ENCODE results near the gene SLC22A23.

The SLC22A23 gene

DNA sequence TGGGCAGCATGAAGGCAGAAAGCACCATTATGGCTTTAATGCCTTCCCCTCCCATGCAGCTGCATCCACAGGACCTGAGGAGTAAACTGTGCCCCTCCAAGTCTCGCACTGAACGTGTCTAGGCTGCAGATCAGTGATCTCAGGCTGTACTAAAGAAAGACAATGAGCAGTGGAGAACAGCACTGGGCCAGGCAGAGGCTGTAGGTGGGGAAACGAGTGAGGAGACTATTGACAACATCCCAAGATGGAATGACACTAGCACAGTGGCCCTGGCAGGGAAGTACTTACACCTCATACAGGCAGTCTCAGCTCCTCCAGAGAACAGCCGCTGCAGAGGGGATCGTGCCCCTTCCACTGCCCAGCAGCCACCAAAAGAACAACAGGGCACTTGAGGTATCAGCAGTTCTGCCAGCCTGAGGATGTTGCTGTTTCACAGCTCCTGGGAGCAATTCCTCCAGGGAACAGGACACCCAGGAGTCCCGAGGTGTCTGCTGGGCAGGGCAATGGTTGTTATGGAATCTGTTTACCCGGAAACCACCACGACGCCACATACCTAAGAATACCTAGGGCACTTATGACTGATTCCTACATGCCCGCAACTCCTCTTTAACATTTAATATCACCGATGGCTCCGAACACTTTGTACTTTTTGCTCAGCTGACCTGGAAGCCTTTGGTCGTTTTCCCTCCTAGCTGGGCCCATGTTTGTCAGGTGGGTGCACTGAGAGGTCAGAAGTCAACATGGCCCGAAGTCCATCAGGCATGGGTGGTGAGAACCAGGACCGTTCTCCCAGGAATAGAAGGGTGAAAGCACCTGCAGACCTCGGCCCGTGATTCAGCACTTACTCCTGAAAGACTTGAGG, 79.1 kb downstream of the SLC22A23 start:
- Histone ChIP-seq H3K27ac (ENCODE audit: low read depth, low read length) (no peak overlapping the region), H3K9ac (ENCODE audit: low read length) (no peak overlapping the region), H3K36me3 (ENCODE audit: control insufficient read depth, insufficient read depth, low read length) (no peaks in the 10 kb centered on the region), H3K27me3 (ENCODE audit: control insufficient read depth, insufficient read depth, low read length) (no peaks in the 10 kb centered on the region), H3K4me1 (ENCODE audit: control insufficient read depth, insufficient read depth, low read length) (no peaks in the 10 kb centered on the region), H3K4me3 (ENCODE audit: low read length) (no peak overlapping the region)

GRCh38 chr6:3376893-3377535, 79.8 kb downstream of the SLC22A23 start:
- Histone ChIP-seq H3K36me3 (ENCODE audit: control insufficient read depth, insufficient read depth, low read length) (no peaks in the 10 kb centered on the region), H3K4me3 (ENCODE audit: low read length) (no peak overlapping the region), H3K27ac (ENCODE audit: low read depth, low read length) (no peak overlapping the region), H3K9ac (ENCODE audit: low read length) (no peak overlapping the region), H3K27me3 (ENCODE audit: control insufficient read depth, insufficient read depth, low read length) (no peaks in the 10 kb centered on the region), H3K4me1 (ENCODE audit: control insufficient read depth, insufficient read depth, low read length) (no peaks in the 10 kb centered on the region)

DNA sequence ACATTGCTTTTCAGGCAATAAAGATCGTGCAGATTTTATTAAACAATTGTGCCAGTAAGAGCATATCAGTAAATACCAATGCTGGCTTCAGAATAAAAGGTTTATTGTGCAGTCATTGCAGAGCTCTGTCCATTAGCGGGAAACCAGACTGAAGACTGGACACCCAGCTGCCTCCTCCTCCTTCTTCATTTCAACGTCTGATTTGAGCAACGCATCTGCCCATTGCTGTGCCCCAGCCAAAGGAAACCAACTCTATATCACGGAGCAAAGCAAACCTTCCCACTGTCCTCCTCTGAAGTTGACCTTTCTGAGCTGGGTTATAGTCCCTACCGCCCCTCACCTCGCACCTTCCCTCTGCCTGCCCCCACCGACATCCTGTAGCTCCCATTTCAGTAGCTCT, 80.8 kb downstream of the SLC22A23 start:
- Histone ChIP-seq H3K27ac (ENCODE audit: low read depth, low read length) (no peak overlapping the region), H3K27me3 (ENCODE audit: control insufficient read depth, insufficient read depth, low read length) (no peaks in the 10 kb centered on the region), H3K9ac (ENCODE audit: low read length) (no peak overlapping the region), H3K4me1 (ENCODE audit: control insufficient read depth, insufficient read depth, low read length) (no peaks in the 10 kb centered on the region), H3K36me3 (ENCODE audit: control insufficient read depth, insufficient read depth, low read length) (no peaks in the 10 kb centered on the region), H3K4me3 (ENCODE audit: low read length) (no peak overlapping the region)

DNA sequence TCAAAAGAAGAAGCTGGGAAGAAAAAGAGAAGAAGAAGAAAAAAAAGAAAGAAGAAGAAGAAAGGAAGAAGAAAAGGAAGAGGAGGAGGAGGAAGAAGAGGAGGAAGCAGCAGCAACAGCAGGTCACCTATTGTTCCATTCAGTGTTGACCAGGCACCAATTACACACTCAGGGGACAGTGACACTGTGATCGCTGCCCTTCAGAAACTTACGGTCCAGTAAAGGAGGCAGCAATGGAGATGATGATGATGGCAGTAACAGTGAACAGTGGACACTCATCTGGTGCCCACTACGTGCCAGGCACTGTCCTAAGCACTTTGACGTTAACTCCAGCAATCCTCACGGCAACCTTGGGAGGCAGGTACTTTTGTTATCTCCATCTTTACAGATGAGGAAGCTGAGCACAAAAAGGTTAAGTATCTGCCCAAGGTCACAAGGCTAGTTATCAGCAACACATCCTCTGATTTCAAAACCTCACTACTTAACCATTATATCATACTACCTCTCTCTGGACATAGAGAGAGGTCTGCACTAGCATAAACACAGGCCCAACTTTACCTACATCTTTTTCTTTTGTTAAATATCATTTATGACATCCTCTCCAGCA, 83.2 kb downstream of the SLC22A23 start:
- Histone ChIP-seq H3K9ac (ENCODE audit: low read length) (no peak overlapping the region), H3K4me3 (ENCODE audit: low read length) (no peak overlapping the region), H3K4me1 (ENCODE audit: control insufficient read depth, insufficient read depth, low read length) (no peaks in the 10 kb centered on the region), H3K27me3 (ENCODE audit: control insufficient read depth, insufficient read depth, low read length) (no peaks in the 10 kb centered on the region), H3K36me3 (ENCODE audit: control insufficient read depth, insufficient read depth, low read length) (no peaks in the 10 kb centered on the region), H3K27ac (ENCODE audit: low read depth, low read length) (no peak overlapping the region)

GRCh38 chr6:3372912-3373554, 83.8 kb downstream of the SLC22A23 start:
- Histone ChIP-seq H3K4me3 (ENCODE audit: low read length) (no peak overlapping the region), H3K27ac (ENCODE audit: low read depth, low read length) (no peak overlapping the region), H3K36me3 (ENCODE audit: control insufficient read depth, insufficient read depth, low read length) (no peaks in the 10 kb centered on the region), H3K4me1 (ENCODE audit: control insufficient read depth, insufficient read depth, low read length) (no peaks in the 10 kb centered on the region), H3K9ac (ENCODE audit: low read length) (no peak overlapping the region), H3K27me3 (ENCODE audit: control insufficient read depth, insufficient read depth, low read length) (no peaks in the 10 kb centered on the region)

GRCh38 chr6:3372184-3372846, 84.5 kb downstream of the SLC22A23 start:
- Histone ChIP-seq H3K4me3 (ENCODE audit: low read length) (no peak overlapping the region), H3K27me3 (ENCODE audit: control insufficient read depth, insufficient read depth, low read length) (no peaks in the 10 kb centered on the region), H3K36me3 (ENCODE audit: control insufficient read depth, insufficient read depth, low read length) (no peaks in the 10 kb centered on the region), H3K4me1 (ENCODE audit: control insufficient read depth, insufficient read depth, low read length) (no peaks in the 10 kb centered on the region), H3K27ac (ENCODE audit: low read depth, low read length) (no peak overlapping the region), H3K9ac (ENCODE audit: low read length) (no peak overlapping the region)

GRCh38 chr6:3371222-3371949, 85.5 kb downstream of the SLC22A23 start:
- no peaks in the 10 kb centered on the region for H3K4me1 ChIP-seq (ENCODE audit: control insufficient read depth, insufficient read depth, low read length)
- no peak overlapping the region for H3K4me3 ChIP-seq (ENCODE audit: low read length)
- no peaks in the 10 kb centered on the region for H3K27me3 ChIP-seq (ENCODE audit: control insufficient read depth, insufficient read depth, low read length)
- H3K27ac ChIP-seq (ENCODE audit: low read depth, low read length), result no peak overlapping the region
- H3K9ac ChIP-seq (ENCODE audit: low read length), result no peak overlapping the region
- no peaks in the 10 kb centered on the region for H3K36me3 ChIP-seq (ENCODE audit: control insufficient read depth, insufficient read depth, low read length)

DNA sequence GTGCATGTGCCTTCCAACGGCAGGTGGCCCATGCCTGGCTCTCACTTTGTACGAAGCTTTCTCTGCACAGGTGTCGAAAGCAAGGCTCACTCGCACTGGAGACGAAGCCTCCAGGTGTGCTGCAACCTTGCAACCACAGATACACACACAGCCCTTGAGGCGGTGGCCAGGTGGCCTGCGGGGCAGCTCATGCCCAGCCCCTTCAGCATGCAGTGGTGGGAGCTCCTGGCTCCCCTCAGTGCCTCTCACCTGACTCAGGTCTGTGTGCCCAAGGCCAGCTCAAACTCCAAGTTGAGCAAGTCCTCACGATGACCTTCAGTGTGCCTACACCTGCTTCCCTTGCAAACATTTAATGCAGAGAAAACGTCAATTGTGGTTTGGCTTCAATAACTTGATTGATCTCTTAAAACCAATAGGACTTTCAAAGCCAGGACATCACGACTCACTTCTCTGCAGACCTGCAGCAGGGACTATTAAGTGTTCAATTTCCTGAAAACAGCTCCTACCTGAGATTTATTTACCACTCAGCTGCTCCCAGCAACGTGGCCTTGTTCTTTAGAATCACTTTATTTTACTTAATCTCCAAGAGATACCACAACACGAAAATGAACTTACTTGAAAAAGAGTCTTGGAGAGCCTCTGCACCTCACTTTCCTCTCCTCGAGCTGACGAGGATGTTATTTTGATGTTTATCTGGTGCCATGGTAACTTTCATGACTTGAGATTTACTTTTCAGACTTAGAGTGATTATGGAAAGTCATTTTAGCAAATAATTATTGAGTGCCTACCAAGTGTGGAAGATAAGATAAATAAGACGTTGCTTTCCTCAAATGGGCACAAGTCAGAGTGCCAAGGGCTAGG, 86.3 kb downstream of the SLC22A23 start:
- no peak overlapping the region for H3K9ac ChIP-seq (ENCODE audit: low read length)
- H3K27me3 ChIP-seq (ENCODE audit: control insufficient read depth, insufficient read depth, low read length), result no peaks in the 10 kb centered on the region
- H3K4me1 ChIP-seq (ENCODE audit: control insufficient read depth, insufficient read depth, low read length), result no peaks in the 10 kb centered on the region
- H3K27ac ChIP-seq (ENCODE audit: low read depth, low read length), result no peak overlapping the region
- H3K4me3 ChIP-seq (ENCODE audit: low read length), result no peak overlapping the region
- H3K36me3 ChIP-seq (ENCODE audit: control insufficient read depth, insufficient read depth, low read length), result no peaks in the 10 kb centered on the region

DNA sequence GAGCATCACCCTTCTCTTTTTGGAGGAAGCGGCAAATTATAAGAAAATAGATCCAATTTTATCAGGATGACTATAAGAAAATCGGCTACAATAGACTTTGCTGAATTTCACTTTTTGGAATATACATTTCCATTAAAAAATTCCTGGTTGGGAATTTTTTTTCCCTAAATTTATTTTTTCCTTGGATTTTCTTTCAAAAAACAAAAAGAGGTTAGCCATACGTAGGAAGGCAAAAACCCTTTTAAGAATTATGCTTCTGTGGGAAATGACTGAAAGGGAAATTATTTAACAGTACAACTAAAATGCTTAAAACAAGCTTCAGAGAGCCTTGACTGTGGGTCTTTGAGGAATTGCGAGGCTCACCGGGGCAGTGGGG, 86.9 kb downstream of the SLC22A23 start:
- Histone ChIP-seq H3K9ac (ENCODE audit: low read length) (no peak overlapping the region), H3K4me3 (ENCODE audit: low read length) (no peak overlapping the region), H3K36me3 (ENCODE audit: control insufficient read depth, insufficient read depth, low read length) (no peaks in the 10 kb centered on the region), H3K4me1 (ENCODE audit: control insufficient read depth, insufficient read depth, low read length) (no peaks in the 10 kb centered on the region), H3K27ac (ENCODE audit: low read depth, low read length) (no peak overlapping the region), H3K27me3 (ENCODE audit: control insufficient read depth, insufficient read depth, low read length) (no peaks in the 10 kb centered on the region)

DNA sequence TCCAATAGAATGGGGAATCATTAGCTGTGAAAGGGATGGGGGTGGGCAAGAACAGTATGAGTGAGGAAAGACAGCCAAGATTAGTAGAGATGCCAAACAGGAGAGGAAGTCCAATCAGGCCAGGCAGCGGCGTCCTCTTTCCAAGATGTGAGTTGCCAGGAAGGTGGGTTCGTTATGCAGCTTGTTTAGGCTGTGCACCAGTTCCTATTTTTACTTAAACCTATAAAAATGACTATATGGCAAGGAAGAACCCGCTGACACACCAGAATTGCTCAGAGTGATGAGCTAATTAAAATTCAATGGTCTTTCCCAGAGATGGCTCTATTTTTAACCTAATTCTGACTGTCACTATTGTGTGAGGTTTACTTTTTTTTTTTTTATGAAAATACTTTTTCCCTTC, 88.2 kb downstream of the SLC22A23 start:
- no peaks in the 10 kb centered on the region for H3K36me3 ChIP-seq (ENCODE audit: control insufficient read depth, insufficient read depth, low read length)

GRCh38 chr6:3367630-3368029, 89.2 kb downstream of the SLC22A23 start:
- H3K9ac ChIP-seq (ENCODE audit: low read length), result no peak overlapping the region
- no peak overlapping the region for H3K4me3 ChIP-seq (ENCODE audit: low read length)
- H3K27ac ChIP-seq (ENCODE audit: low read depth, low read length), result no peak overlapping the region
- no peaks in the 10 kb centered on the region for H3K36me3 ChIP-seq (ENCODE audit: control insufficient read depth, insufficient read depth, low read length)
- no peaks in the 10 kb centered on the region for H3K4me1 ChIP-seq (ENCODE audit: control insufficient read depth, insufficient read depth, low read length)
- H3K27me3 ChIP-seq (ENCODE audit: control insufficient read depth, insufficient read depth, low read length), result no peaks in the 10 kb centered on the region

More for the DNA sequence above, 88.2 kb downstream of the SLC22A23 start:
- H3K27me3 ChIP-seq (ENCODE audit: control insufficient read depth, insufficient read depth, low read length), result no peaks in the 10 kb centered on the region
- H3K4me3 ChIP-seq (ENCODE audit: low read length), result no peak overlapping the region
- no peak overlapping the region for H3K27ac ChIP-seq (ENCODE audit: low read depth, low read length)
- H3K9ac ChIP-seq (ENCODE audit: low read length), result no peak overlapping the region
- H3K4me1 ChIP-seq (ENCODE audit: control insufficient read depth, insufficient read depth, low read length), result no peaks in the 10 kb centered on the region

Measured in rectal smooth muscle tissue (tissue), 1 donor.